Measurements from ENCODE around the gene SLC39A7. TPM values are rescaled to one million over a fixed set of nuclear protein-coding genes. Genes with fewer than 3 reads are reported as not detected.

Gene SLC39A7
- total RNA-seq, 1 donor from 2014 or later = 68.8 TPM

GRCh38 chr6:33198159-33198852 lies 2.4 kb upstream of the SLC39A7 start:
- intact Hi-C loops (cut with micrococcal nuclease) = no loop called here
- Mint-ChIP-seq H3K9me3 (no peaks in the 10 kb centered on the region), H3K4me3 (peak overlapping the region; percentile 85), H3K27me3 (ENCODE audit: insufficient read depth) (peaks cover 8% of the 10 kb centered on the region), H3K36me3 (ENCODE audit: low read depth) (peaks cover 57% of the 10 kb centered on the region), H3K27ac (peak overlapping the region; percentile 60), H3K4me1 (ENCODE audit: low read depth) (peaks cover 63% of the 10 kb centered on the region)
- DNase-seq (ENCODE audit: low spot score) = no peak

GRCh38 chr6:33198853-33199436 lies 1.7 kb upstream of the SLC39A7 start:
- DNase-seq (ENCODE audit: low spot score) = no peak
- Mint-ChIP-seq H3K9me3 (no peaks in the 10 kb centered on the region), H3K27me3 (ENCODE audit: insufficient read depth) (peaks cover 2% of the 10 kb centered on the region), H3K36me3 (ENCODE audit: low read depth) (peaks cover 58% of the 10 kb centered on the region), H3K4me3 (peak overlapping the region; percentile 85), H3K4me1 (ENCODE audit: low read depth) (peaks cover 65% of the 10 kb centered on the region), H3K27ac (peak overlapping the region; percentile 84)
- intact Hi-C loops (cut with micrococcal nuclease) = no loop called here

- intact Hi-C loops (cut with micrococcal nuclease) = loop anchor here (1.0 to 10.0 kb wide), 15 partner anchors 9 to 1535 kb away; partner anchors contain the start of genes C6orf47, CSNK2B, CUTA and FKBPL
- H3K9me3 Mint-ChIP-seq = no peaks in the 10 kb centered on the region
- H3K36me3 Mint-ChIP-seq (ENCODE audit: low read depth) = peaks cover 55% of the 10 kb centered on the region
- peaks cover 68% of the 10 kb centered on the region for H3K4me1 Mint-ChIP-seq (ENCODE audit: low read depth)
- peak; percentile 78 for DNase-seq (ENCODE audit: low spot score)
- no peaks in the 10 kb centered on the region for H3K27me3 Mint-ChIP-seq (ENCODE audit: insufficient read depth)
- H3K27ac Mint-ChIP-seq = peak overlapping the region; percentile 84
- peak overlapping the region; percentile 85 for H3K4me3 Mint-ChIP-seq
These were observed 914 bp upstream of the SLC39A7 start for GRCh38 chr6:33199687-33200218.

- no peaks in the 10 kb centered on the region for H3K27me3 Mint-ChIP-seq (ENCODE audit: insufficient read depth)
- peak overlapping the region; percentile 100 for H3K4me3 Mint-ChIP-seq
- no peaks in the 10 kb centered on the region for H3K9me3 Mint-ChIP-seq
- H3K4me1 Mint-ChIP-seq (ENCODE audit: low read depth) = peaks cover 81% of the 10 kb centered on the region
- no peak for DNase-seq (ENCODE audit: low spot score)
- H3K36me3 Mint-ChIP-seq (ENCODE audit: low read depth) = peaks cover 42% of the 10 kb centered on the region
- intact Hi-C loops (cut with micrococcal nuclease) = loop anchor here (2.0 to 10.0 kb wide), 7 partner anchors 218 to 1536 kb away; partner anchors contain the start of genes C6orf47, CSNK2B, CUTA and GPANK1
- H3K27ac Mint-ChIP-seq = peak overlapping the region; percentile 97
These were observed 479 bp downstream of the SLC39A7 start for GRCh38 chr6:33201147-33201545.

GRCh38 chr6:33201935-33202334 lies 1.3 kb downstream of the SLC39A7 start:
- Mint-ChIP-seq H3K27ac (peak overlapping the region; percentile 82), H3K36me3 (ENCODE audit: low read depth) (peaks cover 39% of the 10 kb centered on the region), H3K9me3 (no peaks in the 10 kb centered on the region), H3K27me3 (ENCODE audit: insufficient read depth) (no peaks in the 10 kb centered on the region), H3K4me1 (ENCODE audit: low read depth) (peaks cover 85% of the 10 kb centered on the region), H3K4me3 (peak overlapping the region; percentile 100)
- DNase-seq (ENCODE audit: low spot score) = no peak
- intact Hi-C loops (cut with micrococcal nuclease) = loop anchor here (2.0 to 10.0 kb wide), 7 partner anchors 217 to 1537 kb away; partner anchors contain the start of genes C6orf47, CSNK2B, CUTA and GPANK1

- peak overlapping the region; percentile 100 for H3K4me3 Mint-ChIP-seq
- H3K27me3 Mint-ChIP-seq (ENCODE audit: insufficient read depth) = no peaks in the 10 kb centered on the region
- peaks cover 77% of the 10 kb centered on the region for H3K4me1 Mint-ChIP-seq (ENCODE audit: low read depth)
- H3K9me3 Mint-ChIP-seq = no peaks in the 10 kb centered on the region
- no peak for DNase-seq (ENCODE audit: low spot score)
- peak overlapping the region; percentile 8 for H3K27ac Mint-ChIP-seq
- intact Hi-C loops (cut with micrococcal nuclease) = loop anchor here (10.0 kb wide), 3 partner anchors 372 to 1538 kb away; partner anchors contain the start of genes C6orf47, CSNK2B, GPANK1 and LY6G5B
- peaks cover 33% of the 10 kb centered on the region for H3K36me3 Mint-ChIP-seq (ENCODE audit: low read depth)
These were observed 2.1 kb downstream of the SLC39A7 start for GRCh38 chr6:33202799-33203198.

- intact Hi-C loops (cut with micrococcal nuclease) = loop anchor here (10.0 kb wide), 3 partner anchors 371 to 1539 kb away; partner anchors contain the start of genes C6orf47, CSNK2B, GPANK1 and LY6G5B
- peak overlapping the region; percentile 79 for H3K27ac Mint-ChIP-seq
- no peak for DNase-seq (ENCODE audit: low spot score)
- peaks cover 33% of the 10 kb centered on the region for H3K36me3 Mint-ChIP-seq (ENCODE audit: low read depth)
- H3K4me3 Mint-ChIP-seq = peak overlapping the region; percentile 100
- H3K27me3 Mint-ChIP-seq (ENCODE audit: insufficient read depth) = no peaks in the 10 kb centered on the region
- H3K4me1 Mint-ChIP-seq (ENCODE audit: low read depth) = peaks cover 69% of the 10 kb centered on the region
- no peaks in the 10 kb centered on the region for H3K9me3 Mint-ChIP-seq
These were observed 2.9 kb downstream of the SLC39A7 start for GRCh38 chr6:33203443-33204164.

GRCh38 chr6:33204165-33204414 lies 3.4 kb downstream of the SLC39A7 start:
- Mint-ChIP-seq H3K27ac (peak overlapping the region; percentile 79), H3K27me3 (ENCODE audit: insufficient read depth) (no peaks in the 10 kb centered on the region), H3K4me3 (peak overlapping the region; percentile 100), H3K4me1 (ENCODE audit: low read depth) (peaks cover 69% of the 10 kb centered on the region), H3K36me3 (ENCODE audit: low read depth) (peaks cover 33% of the 10 kb centered on the region), H3K9me3 (no peaks in the 10 kb centered on the region)
- no peak for DNase-seq (ENCODE audit: low spot score)
- intact Hi-C loops (cut with micrococcal nuclease) = loop anchor here (10.0 kb wide), 3 partner anchors 371 to 1539 kb away; partner anchors contain the start of genes C6orf47, CSNK2B, GPANK1 and LY6G5B

- peak within 1 kb of the TSS; percentile 96 for H3K27ac Mint-ChIP-seq
- peak within 1 kb of the TSS; percentile 100 for H3K4me3 Mint-ChIP-seq
- H3K27me3 Mint-ChIP-seq (ENCODE audit: insufficient read depth) = no peaks in the 10 kb centered on the region
- intact Hi-C loops (cut with micrococcal nuclease) = loop anchor here (10.0 kb wide), 3 partner anchors 370 to 1540 kb away; partner anchors contain the start of genes C6orf47, CSNK2B, GPANK1 and LY6G5B
- peaks cover 36% of the 10 kb centered on the region for H3K36me3 Mint-ChIP-seq (ENCODE audit: low read depth)
- DNase-seq (ENCODE audit: low spot score) = peak; percentile 88
- H3K4me1 Mint-ChIP-seq (ENCODE audit: low read depth) = peaks cover 69% of the 10 kb centered on the region
- H3K9me3 Mint-ChIP-seq = no peaks in the 10 kb centered on the region
These were observed 3.9 kb downstream of the SLC39A7 start, which contains the start of gene HSD17B8 for GRCh38 chr6:33204415-33205190. HSD17B8 (plus strand) TSS chr6:33204655; CDS start chr6:33204669, 14 bp downstream.

GRCh38 chr6:33205191-33206026 lies 4.7 kb downstream of the SLC39A7 start:
- H3K27ac Mint-ChIP-seq = peak overlapping the region; percentile 96
- no peaks in the 10 kb centered on the region for H3K27me3 Mint-ChIP-seq (ENCODE audit: insufficient read depth)
- DNase-seq (ENCODE audit: low spot score) = no peak
- H3K4me3 Mint-ChIP-seq = peak overlapping the region; percentile 100
- intact Hi-C loops (cut with micrococcal nuclease) = loop anchor here (10.0 kb wide), 3 partner anchors 369 to 1541 kb away; partner anchors contain the start of genes C6orf47, CSNK2B, GPANK1 and LY6G5B
- no peaks in the 10 kb centered on the region for H3K9me3 Mint-ChIP-seq
- H3K36me3 Mint-ChIP-seq (ENCODE audit: low read depth) = peaks cover 42% of the 10 kb centered on the region
- H3K4me1 Mint-ChIP-seq (ENCODE audit: low read depth) = peaks cover 69% of the 10 kb centered on the region

All from activated T-helper 1 cell treated with anti-CD3 and anti-CD28 coated beads, Interleukin-12 subunit alpha, Interleukin-12 subunit beta, Interleukin-2, Interleukin-4 antibody, amounts not matched to agents 30 ng/mL and 10 ng/mL and 1 ng/mL, durations not matched to agents 14 hours and 24 hours and 36 hours (primary cell).